Fibroblast of lung (primary cell): ENCODE results near the gene RMND1. TPM values are rescaled to one million over a fixed set of nuclear protein-coding genes. Genes with fewer than 3 reads are reported as not detected.

Source experiments
- DNase-seq, 2 donors: peaks; one replicate each; pipeline versions ENCODE4 v3.0.0 to v3.0.0-alpha.2; 2010; ENCODE audit warnings: low read depth in 2 of 2
- H2AFZ ChIP-seq: 2 replicates; pipeline ENCODE4 v1.5.1; 2012; ENCODE audit warnings: low read length, control low read depth, inconsistent platforms
- H3K27ac ChIP-seq: 2 replicates; pipeline ENCODE4 v1.5.1; 2011; ENCODE audit warnings: low read length, control low read depth; ENCODE audit not compliant: insufficient read depth
- H3K27me3 ChIP-seq: 2 replicates; pipeline ENCODE4 v1.5.1; 2011; ENCODE audit warnings: mild to moderate bottlenecking, low read length; ENCODE audit not compliant: control insufficient read depth, insufficient read depth
- H3K36me3 ChIP-seq: 2 replicates; pipeline ENCODE4 v1.5.1; 2011; ENCODE audit warnings: low read length; ENCODE audit not compliant: control insufficient read depth, insufficient read depth
- H3K4me1 ChIP-seq: 2 replicates; pipeline ENCODE4 v1.5.1; 2011; ENCODE audit warnings: low read length; ENCODE audit not compliant: control insufficient read depth, insufficient read depth; ENCODE audit errors: extremely low read depth
- H3K4me2 ChIP-seq: 2 replicates; pipeline ENCODE4 v1.5.1; 2011; ENCODE audit warnings: low read length, control low read depth; ENCODE audit not compliant: insufficient read depth; ENCODE audit errors: extremely low read depth
- H3K4me3 ChIP-seq, 4 experiments: fragments of 200-600 bp in 1 of 4; sonication (generic) in 1 of 4; replicated peaks in 1 of 4; 2 replicates each; pipeline ENCODE4 v1.5.1; 2011 to 2016; ENCODE audit warnings: low read length in 4 of 4, low read depth in 3 of 4, mild to moderate bottlenecking in 3 of 4, control low read depth in 2 of 4, inconsistent platforms in 1 of 4, mixed read lengths in 1 of 4; ENCODE audit not compliant: insufficient read depth in 1 of 4; ENCODE audit errors: control extremely low read depth in 1 of 4
- H3K79me2 ChIP-seq: 2 replicates; pipeline ENCODE4 v1.5.1; 2012; ENCODE audit warnings: mild to moderate bottlenecking, low read length, inconsistent platforms; ENCODE audit not compliant: control insufficient read depth, insufficient read depth
- H3K9ac ChIP-seq: 2 replicates; pipeline ENCODE4 v1.5.1; 2011; ENCODE audit warnings: mild to moderate bottlenecking, low read length, control low read depth; ENCODE audit not compliant: insufficient read depth
- H3K9me3 ChIP-seq: 2 replicates; pipeline ENCODE4 v1.5.1; 2012; ENCODE audit warnings: low read depth, low read length; ENCODE audit not compliant: control insufficient read depth, insufficient read depth
- H4K20me1 ChIP-seq: 2 replicates; pipeline ENCODE4 v1.5.1; 2011; ENCODE audit warnings: low read length; ENCODE audit not compliant: control insufficient read depth, insufficient read depth; ENCODE audit errors: extremely low read depth
- EZH2 ChIP-seq: IDR thresholded peaks from 2 replicates; pipeline ENCODE4 v1.5.1; 2012; ENCODE audit warnings: low read length, control low read depth, mild to moderate bottlenecking; ENCODE audit errors: missing control alignments
- polyA plus RNA-seq, 2 donors: library from polyadenylated mRNA; depleted of rRNA in 1 of 2; stranded (reverse) in 1 of 2; unstranded in 1 of 2; fragments of >200 nt; gene quantifications; 2 replicates each; pipeline ENCODE4 v1.2.1, GENCODE V29; 2011 to 2012; ENCODE audit warnings: missing spikeins in 1 of 2
- total RNA-seq: library from RNA; depleted of rRNA; stranded (reverse); fragments of >200 nt; gene quantifications from 2 replicates; pipeline ENCODE4 v1.2.1, GENCODE V29; 2014
- TF ChIP-seq, protein P1 (sequence below), 2 donors: IDR thresholded peaks in 1 of 2; conservative IDR thresholded peaks in 1 of 2; 1 replicate in 1 of 2; 2 replicates in 1 of 2; pipeline ENCODE4 v1.5.1; 2011 to 2012; ENCODE audit warnings: low read length in 2 of 2, control low read depth in 1 of 2, inconsistent platforms in 1 of 2, low read depth in 1 of 2, mild to moderate bottlenecking in 1 of 2

The RMND1 gene
- total and polyA plus RNA-seq, 2 donors (not counting 1 experiment from before 2014, with no cell fraction given): 21.5 to 58.3 TPM

DNA sequence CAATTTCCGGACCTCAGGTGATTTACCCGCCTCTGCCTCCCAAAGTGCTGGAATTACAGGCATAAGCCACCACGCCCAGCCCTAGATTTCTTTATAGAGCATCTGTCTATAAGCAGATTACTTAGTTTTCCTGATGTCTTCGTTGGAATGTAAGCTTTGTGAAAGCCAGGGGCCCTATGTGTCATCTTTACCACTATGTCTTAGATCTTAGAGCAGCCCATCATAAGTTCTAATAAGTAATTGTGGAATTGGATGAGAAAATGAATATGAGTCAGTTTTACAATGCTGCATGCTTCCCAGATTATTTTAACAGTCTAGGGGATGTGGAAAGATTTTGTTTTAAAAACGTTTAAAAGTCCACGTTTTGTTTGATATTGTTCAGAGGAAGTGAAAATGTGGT, 51.5 kb downstream of the RMND1 start:
- Histone ChIP-seq H2AFZ (no peak overlapping the region), H3K4me2 (no peak overlapping the region), H3K36me3 (peaks cover 2% of the 10 kb centered on the region), H4K20me1 (no peaks in the 10 kb centered on the region), H3K9me3 (no peaks in the 10 kb centered on the region), H3K27me3 (no peaks in the 10 kb centered on the region), H3K79me2 (peaks cover 80% of the 10 kb centered on the region), H3K4me1 (peaks cover 3% of the 10 kb centered on the region), H3K4me3 (no peak overlapping the region), H3K9ac (no peak overlapping the region), H3K27ac (peak overlapping the region; percentile 4)
- TF ChIP-seq, protein P1, sequence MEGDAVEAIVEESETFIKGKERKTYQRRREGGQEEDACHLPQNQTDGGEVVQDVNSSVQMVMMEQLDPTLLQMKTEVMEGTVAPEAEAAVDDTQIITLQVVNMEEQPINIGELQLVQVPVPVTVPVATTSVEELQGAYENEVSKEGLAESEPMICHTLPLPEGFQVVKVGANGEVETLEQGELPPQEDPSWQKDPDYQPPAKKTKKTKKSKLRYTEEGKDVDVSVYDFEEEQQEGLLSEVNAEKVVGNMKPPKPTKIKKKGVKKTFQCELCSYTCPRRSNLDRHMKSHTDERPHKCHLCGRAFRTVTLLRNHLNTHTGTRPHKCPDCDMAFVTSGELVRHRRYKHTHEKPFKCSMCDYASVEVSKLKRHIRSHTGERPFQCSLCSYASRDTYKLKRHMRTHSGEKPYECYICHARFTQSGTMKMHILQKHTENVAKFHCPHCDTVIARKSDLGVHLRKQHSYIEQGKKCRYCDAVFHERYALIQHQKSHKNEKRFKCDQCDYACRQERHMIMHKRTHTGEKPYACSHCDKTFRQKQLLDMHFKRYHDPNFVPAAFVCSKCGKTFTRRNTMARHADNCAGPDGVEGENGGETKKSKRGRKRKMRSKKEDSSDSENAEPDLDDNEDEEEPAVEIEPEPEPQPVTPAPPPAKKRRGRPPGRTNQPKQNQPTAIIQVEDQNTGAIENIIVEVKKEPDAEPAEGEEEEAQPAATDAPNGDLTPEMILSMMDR (conservative IDR thresholded peaks at IDR 0.05 in 1 of 2, IDR thresholded peaks at IDR 0.05 in 1 of 2; ENCODE audit: low read depth in 1 of 2, low read length in 2 of 2): no peak
- TF ChIP-seq EZH2: no peak
- peak in 1 of 2 donors; percentile 74 for DNase-seq

DNA sequence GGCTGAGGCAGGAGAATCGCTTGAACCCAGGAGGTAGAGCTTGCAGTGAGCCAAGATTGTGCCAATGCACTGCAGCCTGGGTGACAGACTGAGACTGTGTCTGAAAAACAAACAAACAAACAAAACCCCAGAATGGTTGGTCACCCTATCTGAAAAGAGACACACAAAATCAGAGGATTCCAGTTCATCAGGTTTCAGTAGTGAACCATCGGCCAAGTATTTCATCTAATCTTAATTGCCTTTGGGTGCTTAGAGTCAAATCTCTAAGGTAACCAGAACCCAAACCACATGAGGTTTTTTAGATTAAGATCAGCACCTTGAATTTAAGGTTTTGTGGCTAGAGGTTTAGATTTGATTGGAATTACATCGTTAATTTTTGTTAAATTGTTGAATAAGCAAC, 52.2 kb downstream of the RMND1 start:
- peak in 1 of 2 donors; percentile 50 for DNase-seq
- TF ChIP-seq EZH2: no peak
- TF ChIP-seq, protein P1 (conservative IDR thresholded peaks at IDR 0.05 in 1 of 2, IDR thresholded peaks at IDR 0.05 in 1 of 2; ENCODE audit: low read depth in 1 of 2, low read length in 2 of 2): no peak
- peaks cover 2% of the 10 kb centered on the region for H3K36me3 ChIP-seq
- no peak overlapping the region for H3K27ac ChIP-seq
- H3K9ac ChIP-seq: no peak overlapping the region
- H3K4me3 ChIP-seq: no peak overlapping the region
- H3K4me1 ChIP-seq: peaks cover 3% of the 10 kb centered on the region
- H3K27me3 ChIP-seq: no peaks in the 10 kb centered on the region
- peaks cover 88% of the 10 kb centered on the region for H3K79me2 ChIP-seq
- no peaks in the 10 kb centered on the region for H4K20me1 ChIP-seq
- H3K4me2 ChIP-seq: no peak overlapping the region
- H2AFZ ChIP-seq: no peak overlapping the region
- H3K9me3 ChIP-seq: no peaks in the 10 kb centered on the region

DNA sequence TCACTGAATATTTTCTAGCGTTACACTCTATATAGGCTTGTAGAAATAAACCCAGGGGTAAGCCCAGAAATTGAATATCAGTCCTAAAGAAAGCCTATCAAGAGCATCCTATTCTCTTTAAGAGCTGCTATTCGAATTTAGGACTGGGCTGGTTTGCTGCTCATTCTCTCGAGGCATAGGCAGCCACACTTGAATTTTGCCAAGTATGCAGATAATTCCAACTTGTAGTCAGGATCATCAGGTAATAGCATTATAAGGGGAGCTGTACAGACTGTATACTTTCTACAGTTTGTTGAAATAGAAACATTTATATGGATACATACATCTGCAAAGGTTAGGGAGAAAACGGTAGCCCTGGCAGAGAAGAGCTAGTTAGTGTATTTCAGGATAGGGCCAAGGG, 58.5 kb downstream of the RMND1 start:
- DNase-seq: no peak
- TF ChIP-seq, protein P1 (conservative IDR thresholded peaks at IDR 0.05 in 1 of 2, IDR thresholded peaks at IDR 0.05 in 1 of 2; ENCODE audit: low read depth in 1 of 2, low read length in 2 of 2): no peak
- Histone ChIP-seq H3K27ac (no peak overlapping the region), H3K4me3 (peak overlapping the region; percentile 59 to 89 (median 70)), H3K36me3 (no peaks in the 10 kb centered on the region), H2AFZ (no peak overlapping the region), H3K4me1 (peaks cover 7% of the 10 kb centered on the region), H4K20me1 (peaks cover 3% of the 10 kb centered on the region), H3K79me2 (peaks cover 75% of the 10 kb centered on the region), H3K27me3 (no peaks in the 10 kb centered on the region), H3K9me3 (no peaks in the 10 kb centered on the region), H3K9ac (no peak overlapping the region), H3K4me2 (peak overlapping the region; percentile 99)
